A549 (cell line): Measurements from ENCODE around the gene AP5B1. TPM values are rescaled to one million over a fixed set of nuclear protein-coding genes. Genes with fewer than 3 reads are reported as not detected.

Experiments
- ATAC-seq, 2 experiments: fragments of 200-7000 bp in 1 of 2; fragments of >200 bp in 1 of 2; cut with Nextera tagmentation in 1 of 2; cut with Tn5 transposase in 1 of 2; 3 replicates each; pipeline versions ENCODE4 v1.8.0 to v1.9.1; 2018 to 2020; ENCODE audit warnings: mild to moderate bottlenecking in 1 of 2, moderate library complexity in 1 of 2
- CTCF ChIA-PET: fragments of 300-600 bp; sonication (Branson Sonifier 250); formaldehyde crosslinking; extraction: SDS; loops from one replicate; lab custom pipeline; 2021; ENCODE audit warnings: antibody characterized with exemption, inconsistent platforms; lab: Yijun Ruan, JAX
- POLR2A ChIA-PET: fragments of 350-600 bp; formaldehyde crosslinking; extraction: SDS; loops from one replicate; lab custom pipeline; 2021; ENCODE audit warnings: antibody characterized with exemption, inconsistent platforms; lab: Yijun Ruan, JAX
- DNase-seq, 2 experiments: peaks; one replicate each; pipeline versions ENCODE4 v3.0.0 to v3.0.0-alpha.2; 2011 to 2016; ENCODE audit warnings: low read depth in 1 of 2, low spot score in 1 of 2
- FAIRE-seq: peaks from 2 replicates; lab custom pipeline; 2011; peaks lifted over from hg19 to GRCh38; lab: Jason Lieb, UNC
- H3K27ac ChIP-seq, 2 experiments: fragments of >200 bp; sonication (Bioruptor Twin); formaldehyde crosslinking; 3 replicates each; pipeline ENCODE4 v1.5.1; 2016 to 2017
- H3K4me1 ChIP-seq: fragments of >200 bp; sonication (Bioruptor Twin); formaldehyde crosslinking; 3 replicates; pipeline ENCODE4 v1.6.1; 2016
- H3K4me2 ChIP-seq: fragments of >200 bp; sonication (Bioruptor Twin); formaldehyde crosslinking; 3 replicates; pipeline ENCODE4 v1.6.1; 2016
- H3K4me3 ChIP-seq: fragments of >200 bp; sonication (Bioruptor Twin); formaldehyde crosslinking; 3 replicates; pipeline ENCODE4 v1.5.1; 2016
- H3K9me3 ChIP-seq: fragments of >200 bp; sonication (Bioruptor Twin); formaldehyde crosslinking; 3 replicates; pipeline ENCODE4 v1.6.1; 2016
- BHLHE40 ChIP-seq: IDR thresholded peaks from 2 replicates; pipeline ENCODE4 v1.6.1; 2012; ENCODE audit warnings: low read depth, low read length, inconsistent platforms
- EHF ChIP-seq: fragments of 250-450 bp; sonication (Bioruptor Pico); IDR thresholded peaks from 2 replicates; pipeline ENCODE4 v1.5.0; 2020; ENCODE audit warnings: mild to moderate bottlenecking
- ESRRA ChIP-seq: fragments of 150-350 bp; IDR thresholded peaks from 2 replicates; pipeline ENCODE4 v1.6.1; 2014; ENCODE audit warnings: mild to moderate bottlenecking, low read length, borderline replicate concordance
- FOSL2 ChIP-seq, 2 experiments: fragments of 450-650 bp in 1 of 2; fragments of >200 bp in 1 of 2; sonication (Bioruptor Twin) in 1 of 2; formaldehyde crosslinking; IDR thresholded peaks; 2 replicates each; pipeline versions ENCODE4 v1.5.0 to v1.6.1; 2016 to 2020; ENCODE audit warnings: mild to moderate bottlenecking in 1 of 2, moderate library complexity in 1 of 2
- HOXA7 ChIP-seq: fragments of 250-450 bp; sonication (Bioruptor Pico); IDR thresholded peaks from 2 replicates; pipeline ENCODE4 v1.5.0; 2020; ENCODE audit warnings: mild to moderate bottlenecking, moderate library complexity
- HOXB5 ChIP-seq: fragments of 250-450 bp; sonication (Bioruptor Pico); IDR thresholded peaks from 2 replicates; pipeline ENCODE4 v1.5.0; 2020; ENCODE audit warnings: mild to moderate bottlenecking, moderate library complexity
- NPAS2 ChIP-seq: fragments of 250-450 bp; sonication (Bioruptor Pico); IDR thresholded peaks from 2 replicates; pipeline ENCODE4 v1.8.0; 2022; ENCODE audit warnings: mild to moderate bottlenecking, moderate library complexity, borderline replicate concordance
- NR3C1 ChIP-seq: fragments of >200 bp; sonication (Bioruptor Twin); formaldehyde crosslinking; IDR thresholded peaks from 3 replicates; pipeline ENCODE4 v1.6.1; 2017
- RAD21 ChIP-seq, 2 experiments: fragments of >200 bp in 1 of 2; sonication (Bioruptor Twin) in 1 of 2; formaldehyde crosslinking in 1 of 2; IDR thresholded peaks in 1 of 2; conservative IDR thresholded peaks in 1 of 2; 2 replicates in 1 of 2; 3 replicates in 1 of 2; pipeline ENCODE4 v1.6.1; 2012 to 2018; ENCODE audit warnings: inconsistent platforms in 1 of 2
- RARB ChIP-seq: fragments of 250-450 bp; sonication (Bioruptor Pico); IDR thresholded peaks from 2 replicates; pipeline ENCODE4 v1.8.0; 2021; ENCODE audit warnings: mild to moderate bottlenecking, moderate library complexity
- RCOR1 ChIP-seq: fragments of 150-350 bp; IDR thresholded peaks from 2 replicates; pipeline ENCODE4 v1.6.1; 2014; ENCODE audit warnings: antibody characterized with exemption, low read length, low read depth
- SREBF2 ChIP-seq: fragments of 450-650 bp; IDR thresholded peaks from 2 replicates; pipeline ENCODE4 v1.6.1; 2014; ENCODE audit warnings: mild to moderate bottlenecking, moderate library complexity
- TFCP2L1 ChIP-seq: fragments of 250-450 bp; sonication (Bioruptor Pico); IDR thresholded peaks from 2 replicates; pipeline ENCODE4 v1.5.0; 2021; ENCODE audit warnings: mild to moderate bottlenecking
- ZNF302 ChIP-seq: fragments of 250-450 bp; sonication (Bioruptor Pico); IDR thresholded peaks from 2 replicates; pipeline ENCODE4 v1.9.0; 2021; ENCODE audit warnings: inconsistent platforms, mild to moderate bottlenecking, moderate library complexity
- ZSCAN20 ChIP-seq: fragments of 250-450 bp; sonication (Bioruptor Pico); IDR thresholded peaks from 2 replicates; pipeline ENCODE4 v1.8.0; 2022; ENCODE audit warnings: mild to moderate bottlenecking, moderate library complexity
- WGBS: methylation state at CpG from one replicate; pipeline ENCODE4 v1.1.6; 2017; ENCODE audit errors: missing lambda C conversion rate; 5-methylcytosine and 5-hydroxymethylcytosine counted together
- polyA plus RNA-seq, 4 experiments: library from polyadenylated mRNA; depleted of rRNA in 3 of 4; stranded (reverse); fragments of >200 nt; fragmentation: RNase III in 1 of 4; extraction: RNeasy Plus Mini Kit Qiagen cat#74134 plus additional on column Dnase treatment in 1 of 4; gene quantifications; 2 replicates in 3 of 4; 3 replicates in 1 of 4; pipeline ENCODE4 v1.2.3, GENCODE V29; 2011 to 2017
- TF ChIP-seq, protein P1 (sequence below): fragments of 150-350 bp; IDR thresholded peaks from 2 replicates; pipeline ENCODE4 v1.6.1; 2014; ENCODE audit warnings: low read depth, mild to moderate bottlenecking, low read length
- TF ChIP-seq, protein P2 (sequence below): fragments of 250-450 bp; sonication (Bioruptor Pico); IDR thresholded peaks from 2 replicates; pipeline ENCODE4 v1.5.0; 2021; ENCODE audit warnings: mild to moderate bottlenecking, moderate library complexity, borderline replicate concordance
- TF ChIP-seq, protein P3 (sequence below): fragments of >200 bp; sonication (Bioruptor Twin); formaldehyde crosslinking; IDR thresholded peaks from 2 replicates; pipeline ENCODE4 v1.6.1; 2016
- TF ChIP-seq, protein P4 (sequence below): fragments of 250-450 bp; sonication (Bioruptor Pico); IDR thresholded peaks from 2 replicates; pipeline ENCODE4 v1.5.0; 2020; ENCODE audit warnings: low read depth, mild to moderate bottlenecking, moderate library complexity

The AP5B1 gene
- polyA plus RNA-seq, 2 of the 4 experiments (the other 2 are of a cell fraction) = 5.2 to 10.2 TPM

DNA sequence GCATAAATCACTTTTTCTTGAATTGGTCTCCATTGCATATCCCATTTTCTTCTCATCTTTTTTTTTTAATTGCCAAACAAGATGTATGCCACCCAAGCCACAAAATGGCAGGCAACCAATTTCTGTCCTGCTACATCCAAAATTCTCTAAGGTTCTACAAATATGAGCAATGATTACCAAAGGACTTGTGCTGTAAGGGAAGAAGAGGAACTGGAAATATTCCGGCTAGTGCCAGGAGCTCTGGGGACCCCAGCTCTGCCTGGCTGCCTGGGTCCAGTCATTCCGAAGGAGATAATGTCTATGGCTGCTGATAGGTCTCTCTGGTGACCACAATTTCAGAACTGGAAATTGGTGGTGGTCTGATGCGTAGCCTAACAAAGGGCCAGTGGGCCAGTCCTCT lies 35.9 kb upstream of the AP5B1 start:
- no peak for ATAC-seq
- FAIRE-seq = no peak
- H3K9me3 ChIP-seq = no peaks in the 10 kb centered on the region
- ChIA-PET POLR2A (interaction anchor here (1.1 to 1.8 kb wide), 2 partner anchors 42 to 105 kb away, joined by 3 to 18 read pairs; partner anchors contain the start of gene KAT5), CTCF (interaction anchor here (0.6 to 14.1 kb wide), 17 partner anchors 8 to 216 kb away, joined by 3 to 222 read pairs (median 7); partner anchors contain the start of genes AP5B1, CFL1, FIBP and KAT5)
- WGBS = 97% methylated on average over 3 of the region's 3 CpGs
- H3K4me1 ChIP-seq = peaks cover 6% of the 10 kb centered on the region; the same call in 1 of the 3 replicates
- H3K4me2 ChIP-seq = peak overlapping the region; percentile 79
- no peak overlapping the region for H3K4me3 ChIP-seq
- no peak for DNase-seq
- TF ChIP-seq ZSCAN20 (CRISPR knock-in tag) (no peak), RAD21 (conservative IDR thresholded peaks at IDR 0.05 in 1 of 2, IDR thresholded peaks at IDR 0.05 in 1 of 2) (no peak), RCOR1 (no peak), BHLHE40 (no peak)
- TF ChIP-seq, protein P1, sequence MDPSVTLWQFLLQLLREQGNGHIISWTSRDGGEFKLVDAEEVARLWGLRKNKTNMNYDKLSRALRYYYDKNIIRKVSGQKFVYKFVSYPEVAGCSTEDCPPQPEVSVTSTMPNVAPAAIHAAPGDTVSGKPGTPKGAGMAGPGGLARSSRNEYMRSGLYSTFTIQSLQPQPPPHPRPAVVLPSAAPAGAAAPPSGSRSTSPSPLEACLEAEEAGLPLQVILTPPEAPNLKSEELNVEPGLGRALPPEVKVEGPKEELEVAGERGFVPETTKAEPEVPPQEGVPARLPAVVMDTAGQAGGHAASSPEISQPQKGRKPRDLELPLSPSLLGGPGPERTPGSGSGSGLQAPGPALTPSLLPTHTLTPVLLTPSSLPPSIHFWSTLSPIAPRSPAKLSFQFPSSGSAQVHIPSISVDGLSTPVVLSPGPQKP = no peak
- no peak overlapping the region for H3K27ac ChIP-seq

DNA sequence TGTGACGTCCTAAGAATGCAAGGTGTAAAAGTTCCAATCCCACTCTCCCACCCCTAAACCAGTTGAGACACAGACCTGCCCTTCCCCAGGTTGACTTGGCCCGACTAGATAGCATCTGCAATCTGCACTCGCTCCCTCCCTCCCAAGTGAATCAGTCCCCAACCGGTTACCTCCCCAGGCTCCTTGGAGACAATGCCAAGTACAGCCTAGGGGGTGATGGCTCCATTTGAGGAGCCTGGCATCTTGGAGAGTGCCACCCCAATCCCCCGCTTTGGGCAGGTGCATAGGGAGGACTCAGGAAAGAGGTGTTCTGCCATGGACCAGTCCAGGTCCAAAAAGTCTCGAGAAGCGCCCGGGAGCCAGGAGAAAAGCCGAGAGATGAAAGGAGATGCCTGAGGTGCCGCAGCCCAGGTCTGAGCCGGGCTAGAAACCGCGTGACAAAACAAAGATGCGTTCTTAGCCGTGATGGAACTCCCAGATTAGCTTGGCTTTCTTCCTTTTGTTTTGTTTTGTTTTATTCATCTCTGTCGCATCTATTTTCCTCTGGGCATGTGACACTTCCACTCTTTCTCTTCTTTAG lies 34.3 kb upstream of the AP5B1 start:
- no peak for DNase-seq
- Histone ChIP-seq H3K9me3 (no peaks in the 10 kb centered on the region), H3K4me2 (no peak overlapping the region), H3K4me1 (peaks cover 6% of the 10 kb centered on the region; the same call in 1 of the 3 replicates), H3K4me3 (no peak overlapping the region), H3K27ac (no peak overlapping the region)
- ChIA-PET POLR2A (no interaction called here), CTCF (interaction anchor here (1.3 to 14.1 kb wide), 3 partner anchors 16 to 104 kb away, joined by 3 to 222 read pairs (median 132); partner anchors contain the start of genes AP5B1 and KAT5)
- no peak for FAIRE-seq
- no peak for ATAC-seq
- 93% methylated on average over 16 of the region's 16 CpGs for WGBS
- TF ChIP-seq HOXA7 (CRISPR knock-in tag) (no peak), HOXB5 (CRISPR knock-in tag) (no peak), EHF (CRISPR knock-in tag) (no peak), SREBF2 (no peak), RCOR1 (no peak), NR3C1 (no peak), RARB (no peak), BHLHE40 (no peak)
- TF ChIP-seq, protein P2, sequence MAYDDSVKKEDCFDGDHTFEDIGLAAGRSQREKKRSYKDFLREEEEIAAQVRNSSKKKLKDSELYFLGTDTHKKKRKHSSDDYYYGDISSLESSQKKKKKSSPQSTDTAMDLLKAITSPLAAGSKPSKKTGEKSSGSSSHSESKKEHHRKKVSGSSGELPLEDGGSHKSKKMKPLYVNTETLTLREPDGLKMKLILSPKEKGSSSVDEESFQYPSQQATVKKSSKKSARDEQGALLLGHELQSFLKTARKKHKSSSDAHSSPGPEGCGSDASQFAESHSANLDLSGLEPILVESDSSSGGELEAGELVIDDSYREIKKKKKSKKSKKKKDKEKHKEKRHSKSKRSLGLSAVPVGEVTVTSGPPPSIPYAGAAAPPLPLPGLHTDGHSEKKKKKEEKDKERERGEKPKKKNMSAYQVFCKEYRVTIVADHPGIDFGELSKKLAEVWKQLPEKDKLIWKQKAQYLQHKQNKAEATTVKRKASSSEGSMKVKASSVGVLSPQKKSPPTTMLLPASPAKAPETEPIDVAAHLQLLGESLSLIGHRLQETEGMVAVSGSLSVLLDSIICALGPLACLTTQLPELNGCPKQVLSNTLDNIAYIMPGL (CRISPR knock-in tag) = no peak
- TF ChIP-seq, protein P3, sequence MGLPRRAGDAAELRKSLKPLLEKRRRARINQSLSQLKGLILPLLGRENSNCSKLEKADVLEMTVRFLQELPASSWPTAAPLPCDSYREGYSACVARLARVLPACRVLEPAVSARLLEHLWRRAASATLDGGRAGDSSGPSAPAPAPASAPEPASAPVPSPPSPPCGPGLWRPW = no peak
- TF ChIP-seq, all 56 proteins: peak for 0

DNA sequence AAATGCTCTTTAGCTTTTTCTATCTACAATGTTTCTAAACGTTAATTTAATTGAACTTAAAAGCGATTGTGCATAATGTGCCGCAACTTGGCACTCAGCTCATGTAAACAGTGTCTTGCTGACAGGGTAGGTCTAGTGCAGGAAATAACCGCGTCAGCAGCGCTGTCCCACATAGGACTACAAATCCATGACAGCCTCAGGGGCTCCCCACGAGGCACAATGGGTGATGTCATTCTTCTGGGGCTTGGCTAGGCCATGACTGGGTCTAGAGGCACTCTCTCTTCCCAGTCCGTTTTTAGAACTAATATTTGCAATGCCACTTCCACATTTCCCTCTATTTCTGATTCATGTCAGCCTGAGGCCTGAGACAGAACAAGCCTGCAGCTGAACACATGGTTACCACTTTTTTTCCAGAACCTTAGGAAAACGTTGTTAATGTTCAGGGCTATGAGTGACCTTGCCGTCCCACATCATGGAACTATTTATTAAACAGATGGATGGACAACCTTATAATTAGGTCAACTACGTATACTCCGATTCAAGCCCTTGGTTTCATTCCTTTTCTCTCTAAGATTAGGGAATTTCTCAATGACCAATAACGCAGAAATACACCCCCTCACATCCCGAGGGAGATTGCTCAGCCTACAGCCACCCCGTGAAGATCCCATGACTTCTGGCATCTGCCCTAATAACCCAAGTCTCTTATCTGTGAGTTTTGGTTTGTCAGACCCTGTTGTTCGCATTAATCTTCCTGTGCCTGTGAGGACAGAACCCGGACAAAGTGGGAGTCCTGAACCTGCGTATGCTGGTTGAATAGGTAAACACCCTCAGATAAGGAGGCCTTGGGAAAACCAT lies 33.6 kb upstream of the AP5B1 start:
- no peak for ATAC-seq
- ChIA-PET POLR2A (no interaction called here), CTCF (interaction anchor here (9.9 to 14.1 kb wide), 2 partner anchors 36 to 104 kb away, joined by 132 to 222 read pairs; partner anchors contain the start of genes AP5B1 and KAT5)
- peaks cover 6% of the 10 kb centered on the region; the same call in 1 of the 3 replicates for H3K4me1 ChIP-seq
- no peaks in the 10 kb centered on the region for H3K9me3 ChIP-seq
- TF ChIP-seq, protein P4, sequence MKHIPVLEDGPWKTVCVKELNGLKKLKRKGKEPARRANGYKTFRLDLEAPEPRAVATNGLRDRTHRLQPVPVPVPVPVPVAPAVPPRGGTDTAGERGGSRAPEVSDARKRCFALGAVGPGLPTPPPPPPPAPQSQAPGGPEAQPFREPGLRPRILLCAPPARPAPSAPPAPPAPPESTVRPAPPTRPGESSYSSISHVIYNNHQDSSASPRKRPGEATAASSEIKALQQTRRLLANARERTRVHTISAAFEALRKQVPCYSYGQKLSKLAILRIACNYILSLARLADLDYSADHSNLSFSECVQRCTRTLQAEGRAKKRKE = no peak
- TF ChIP-seq ESRRA (no peak), TFCP2L1 (CRISPR knock-in tag) (no peak), BHLHE40 (no peak), ZNF302 (CRISPR knock-in tag) (no peak), NPAS2 (no peak), FOSL2 (IDR thresholded peaks at IDR 0.05) (no peak), FOSL2 (CRISPR knock-in tag; IDR thresholded peaks at IDR 0.05) (no peak)
- TF ChIP-seq, protein P3 = no peak
- DNase-seq = no peak
- FAIRE-seq = no peak
- H3K4me2 ChIP-seq = no peak overlapping the region
- H3K27ac ChIP-seq = no peak overlapping the region
- H3K4me3 ChIP-seq = no peak overlapping the region
- WGBS = 74% methylated on average over 18 of the region's 18 CpGs
